ENCODE data around the gene PAEP. TPM values are rescaled to one million over a fixed set of nuclear protein-coding genes. Genes with fewer than 3 reads are reported as not detected.

PAEP gene
- total RNA-seq = not detected in 2 replicates

GRCh38 chr9:135561391-135562234 lies at the start of gene PAEP:
TSS of gene PAEP (plus strand) at chr9:135561756.

GRCh38 chr9:135520916-135521607 lies 40.5 kb upstream of the PAEP start, which contains the start of gene LCN1:
TSS of gene LCN1 (plus strand) at chr9:135521440. CDS start at chr9:135521498, 58 bp downstream.

GRCh38 chr9:135545646-135546176 lies 15.8 kb upstream of the PAEP start, which contains the start of gene OBP2A:
TSS of gene OBP2A (plus strand) at chr9:135546126. CDS start at chr9:135546181, 55 bp downstream.

Other genes starting within 250 kb of the PAEP start
- 7.6 and 10.6 TPM in 2 replicates for gene PPP1R26, start 82.0 kb upstream of the PAEP start, total RNA-seq
- gene MRPS2, start 61.1 kb upstream of the PAEP start, total RNA-seq = 18.1 and 28.1 TPM in 2 replicates
- not detected in 2 replicates for gene LCN1, start 40.3 kb upstream of the PAEP start, total RNA-seq
- gene OBP2A, start 15.6 kb upstream of the PAEP start, total RNA-seq = not detected in 2 replicates
- not detected in 2 replicates for gene GLT6D1, start 77.8 kb downstream of the PAEP start, total RNA-seq
- not detected in 2 replicates for gene LCN9, start 101.6 kb downstream of the PAEP start, total RNA-seq
- gene SOHLH1, start 137.7 kb downstream of the PAEP start, total RNA-seq = not detected in 2 replicates
- not detected in 2 replicates for gene KCNT1, start 140.4 kb downstream of the PAEP start, total RNA-seq

Data from placental epithelial cell (primary cell).